Endothelial cell of umbilical vein (primary cell): ENCODE results near the gene ATRNL1. TPM values are rescaled to one million over a fixed set of nuclear protein-coding genes. Genes with fewer than 3 reads are reported as not detected.

Experiments used
- BruUV-seq: library from RNA; stranded (reverse); fragments of 400-500 nt; replicated peaks from 2 replicates; lab custom pipeline; 2021; lab: Mats Ljungman, UMichigan
- CTCF ChIA-PET: fragments of 300-600, 350-600 bp; sonication (Branson Sonifier 250); formaldehyde crosslinking; loops from one replicate; lab custom pipeline; 2021; ENCODE audit warnings: antibody characterized with exemption, inconsistent platforms; lab: Charles Lee
- POLR2A ChIA-PET: fragments of 300-600, 350-600 bp; sonication (Branson Sonifier 250); formaldehyde crosslinking; loops from one replicate; lab custom pipeline; 2021; ENCODE audit warnings: antibody characterized with exemption, inconsistent platforms; lab: Charles Lee
- DNase-seq: peaks from one replicate; pipeline ENCODE4 v3.0.0-alpha.2; 2011; ENCODE audit warnings: low read depth, low spot score
- FAIRE-seq: peaks from 2 replicates; lab custom pipeline; 2011; peaks lifted over from hg19 to GRCh38; lab: Jason Lieb, UNC
- H2AFZ ChIP-seq: 2 replicates; pipeline ENCODE4 v1.6.0; 2012; ENCODE audit warnings: low read depth, low read length, control low read depth, inconsistent platforms
- H3K27ac ChIP-seq: 2 replicates; pipeline ENCODE4 v1.5.1; 2011; ENCODE audit warnings: low read depth, mild to moderate bottlenecking, control low read depth, low read length, moderate library complexity; ENCODE audit not compliant: insufficient read depth
- H3K27me3 ChIP-seq, 2 experiments: 2 replicates each; pipeline versions ENCODE4 v1.6.0 to v1.6.1; 2011; ENCODE audit warnings: low read length in 2 of 2, mixed read lengths in 1 of 2; ENCODE audit not compliant: control insufficient read depth in 2 of 2, insufficient read depth in 2 of 2
- H3K36me3 ChIP-seq, 2 experiments: 2 replicates in 1 of 2; 3 replicates in 1 of 2; pipeline ENCODE4 v1.5.1; 2011; ENCODE audit warnings: low read length in 2 of 2, mild to moderate bottlenecking in 1 of 2, moderate library complexity in 1 of 2; ENCODE audit not compliant: control insufficient read depth in 2 of 2, insufficient read depth in 2 of 2; ENCODE audit errors: extremely low read depth in 1 of 2
- H3K4me1 ChIP-seq: 3 replicates; pipeline ENCODE4 v1.5.1; 2011; ENCODE audit warnings: mild to moderate bottlenecking, low read length; ENCODE audit not compliant: control insufficient read depth, insufficient read depth; ENCODE audit errors: extremely low read depth
- H3K4me2 ChIP-seq: 2 replicates; pipeline ENCODE4 v1.6.1; 2011; ENCODE audit warnings: low read length, control low read depth, mixed read lengths; ENCODE audit not compliant: insufficient read depth
- H3K4me3 ChIP-seq, 3 experiments: fragments of 200-600 bp in 1 of 3; sonication (generic), shearing (Covaris generic) in 1 of 3; replicated peaks in 1 of 3; 2 replicates each; pipeline ENCODE4 v1.5.1; 2011 to 2016; ENCODE audit warnings: control low read depth in 3 of 3, low read length in 3 of 3, mild to moderate bottlenecking in 2 of 3, inconsistent platforms in 1 of 3, low read depth in 1 of 3, moderate library complexity in 1 of 3; ENCODE audit not compliant: insufficient read depth in 1 of 3
- H3K79me2 ChIP-seq: 2 replicates; pipeline ENCODE4 v1.6.0; 2012; ENCODE audit warnings: low read length, inconsistent platforms; ENCODE audit not compliant: control insufficient read depth, insufficient read depth
- H3K9ac ChIP-seq: replicated peaks from 2 replicates; pipeline ENCODE3; 2011; ENCODE audit warnings: low read length, control low read depth; ENCODE audit not compliant: insufficient read depth; ENCODE audit errors: extremely low read depth
- H3K9me1 ChIP-seq: replicated peaks from 3 replicates; pipeline ENCODE4 v1.6.0; 2011; ENCODE audit warnings: mild to moderate bottlenecking, low read length; ENCODE audit not compliant: control insufficient read depth, insufficient read depth; ENCODE audit errors: extremely low read depth
- H3K9me3 ChIP-seq: replicated peaks from 2 replicates; pipeline ENCODE4 v1.5.1; 2012; ENCODE audit warnings: low read length, inconsistent platforms; ENCODE audit not compliant: control insufficient read depth, insufficient read depth
- H4K20me1 ChIP-seq: replicated peaks from 2 replicates; pipeline ENCODE3; 2011; ENCODE audit warnings: mild to moderate bottlenecking, low read length; ENCODE audit not compliant: control insufficient read depth, insufficient read depth; ENCODE audit errors: extremely low read depth
- EZH2 ChIP-seq: IDR thresholded peaks from 2 replicates; pipeline ENCODE4 v1.6.1; 2012; ENCODE audit warnings: borderline replicate concordance, low read depth, mild to moderate bottlenecking, moderate library complexity, low read length, inconsistent platforms; ENCODE audit not compliant: severe bottlenecking
- FOS ChIP-seq: IDR thresholded peaks from 2 replicates; pipeline ENCODE4 v1.6.1; 2011; ENCODE audit warnings: mild to moderate bottlenecking, low read length, moderate library complexity, borderline replicate concordance; ENCODE audit not compliant: insufficient read depth
- GATA2 ChIP-seq: IDR thresholded peaks from 2 replicates; pipeline ENCODE4 v1.7.0; 2011; ENCODE audit warnings: low read depth, mild to moderate bottlenecking, moderate library complexity, mixed read lengths, low read length; ENCODE audit not compliant: insufficient read length, insufficient read depth
- JUN ChIP-seq: IDR thresholded peaks from 2 replicates; pipeline ENCODE4 v1.6.1; 2011; ENCODE audit warnings: borderline replicate concordance, low read depth; ENCODE audit not compliant: insufficient read length, insufficient read depth
- MYC ChIP-seq: IDR thresholded peaks from one replicate; pipeline ENCODE4 v1.6.1; 2011; ENCODE audit warnings: mild to moderate bottlenecking, low read depth, low read length
- POLR2A ChIP-seq: IDR thresholded peaks from 2 replicates; pipeline ENCODE4 v1.6.1; 2012; ENCODE audit warnings: low read depth, mild to moderate bottlenecking, control low read depth, low read length
- POLR2AphosphoS5 ChIP-seq: IDR thresholded peaks from 2 replicates; pipeline ENCODE4 v1.6.1; 2012; ENCODE audit warnings: low read depth, mild to moderate bottlenecking, control low read depth, low read length, moderate library complexity; ENCODE audit not compliant: insufficient read depth
- dilution Hi-C: fragments of 300-500 bp; cut with MboI; formaldehyde crosslinking; loops from one replicate; pipeline ENCODE4 v1.15.0; 2019; ENCODE audit warnings: low sequenced_read_pairs; ENCODE audit not compliant: extremely low pct_ligation_motif_present
- intact Hi-C: fragments of 100-400 bp; cut with micrococcal nuclease; formaldehyde crosslinking; loops from one replicate; pipeline ENCODE4 v1.10.0; 2022
- polyA plus RNA-seq, 4 experiments: library from polyadenylated mRNA; depleted of rRNA in 3 of 4; stranded (reverse) in 3 of 4; unstranded in 1 of 4; fragments of >200 nt; gene quantifications; 2 replicates each; pipeline versions ENCODE4 v1.2.1 to v1.2.3, GENCODE V29; 2011 to 2012; ENCODE audit warnings: missing spikeins in 1 of 4
- total RNA-seq: library from RNA; stranded (reverse); gene quantifications from 2 replicates; pipeline ENCODE4 v1.2.3, GENCODE V29; 2021
- TF ChIP-seq, protein P1 (sequence below), 2 donors: IDR thresholded peaks; 1 replicate in 1 of 2; 2 replicates in 1 of 2; pipeline ENCODE4 v1.5.1; 2011; ENCODE audit warnings: low read length in 2 of 2, mild to moderate bottlenecking in 2 of 2, moderate library complexity in 2 of 2, control low read depth in 1 of 2, inconsistent platforms in 1 of 2, low read depth in 1 of 2; ENCODE audit not compliant: insufficient read depth in 1 of 2; ENCODE audit errors: extremely low read depth in 1 of 2
- TF ChIP-seq, protein P2 (sequence below): IDR thresholded peaks from 2 replicates; pipeline ENCODE4 v1.6.1; 2011; ENCODE audit not compliant: insufficient read depth, insufficient read length

The ATRNL1 gene
- total and polyA plus RNA-seq, 2 donors (not counting 3 experiments of a cell fraction or from before 2014, with no cell fraction given) = not detected

DNA sequence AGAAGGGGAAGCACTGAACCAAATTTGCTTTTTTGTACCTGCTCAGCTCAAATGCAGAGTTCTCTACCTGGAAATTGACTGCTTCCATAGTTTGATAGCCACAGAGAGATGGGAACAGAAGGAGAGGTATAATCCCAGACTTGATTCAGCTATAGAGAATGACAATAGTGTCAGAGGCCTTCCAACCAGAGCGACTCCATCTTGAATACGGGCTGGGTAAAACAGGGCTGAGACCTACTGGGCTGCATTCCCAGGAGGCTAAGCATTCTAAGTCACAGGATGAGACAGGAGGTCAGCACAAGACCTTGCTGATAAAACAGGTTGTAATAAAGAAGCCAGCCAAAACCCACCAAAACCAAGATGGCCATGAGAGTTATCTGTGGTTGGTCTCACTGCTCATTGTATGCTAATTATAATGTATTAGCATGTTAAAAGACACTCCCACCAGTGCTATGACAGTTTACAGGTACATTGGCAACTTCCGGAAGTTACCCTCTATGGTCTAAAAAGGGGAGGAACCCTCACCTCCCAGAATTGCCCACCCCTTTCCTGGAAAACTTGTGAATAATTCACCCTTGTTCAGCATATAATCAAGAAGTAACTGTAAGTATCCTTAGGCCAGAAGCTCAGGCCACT is 42.7 kb upstream of the ATRNL1 start:
- Histone ChIP-seq H3K27ac (no peak overlapping the region), H3K4me2 (no peak overlapping the region), H3K36me3 (no peaks in the 10 kb centered on the region), H2AFZ (no peak overlapping the region), H3K9ac (no peak overlapping the region), H3K4me1 (no peaks in the 10 kb centered on the region), H4K20me1 (no peaks in the 10 kb centered on the region), H3K27me3 (peaks cover 2 to 3% of the 10 kb centered on the region in 2 experiments), H3K9me3 (no peaks in the 10 kb centered on the region), H3K79me2 (no peaks in the 10 kb centered on the region), H3K4me3 (no peak overlapping the region), H3K9me1 (no peaks in the 10 kb centered on the region)
- TF ChIP-seq, protein P1, sequence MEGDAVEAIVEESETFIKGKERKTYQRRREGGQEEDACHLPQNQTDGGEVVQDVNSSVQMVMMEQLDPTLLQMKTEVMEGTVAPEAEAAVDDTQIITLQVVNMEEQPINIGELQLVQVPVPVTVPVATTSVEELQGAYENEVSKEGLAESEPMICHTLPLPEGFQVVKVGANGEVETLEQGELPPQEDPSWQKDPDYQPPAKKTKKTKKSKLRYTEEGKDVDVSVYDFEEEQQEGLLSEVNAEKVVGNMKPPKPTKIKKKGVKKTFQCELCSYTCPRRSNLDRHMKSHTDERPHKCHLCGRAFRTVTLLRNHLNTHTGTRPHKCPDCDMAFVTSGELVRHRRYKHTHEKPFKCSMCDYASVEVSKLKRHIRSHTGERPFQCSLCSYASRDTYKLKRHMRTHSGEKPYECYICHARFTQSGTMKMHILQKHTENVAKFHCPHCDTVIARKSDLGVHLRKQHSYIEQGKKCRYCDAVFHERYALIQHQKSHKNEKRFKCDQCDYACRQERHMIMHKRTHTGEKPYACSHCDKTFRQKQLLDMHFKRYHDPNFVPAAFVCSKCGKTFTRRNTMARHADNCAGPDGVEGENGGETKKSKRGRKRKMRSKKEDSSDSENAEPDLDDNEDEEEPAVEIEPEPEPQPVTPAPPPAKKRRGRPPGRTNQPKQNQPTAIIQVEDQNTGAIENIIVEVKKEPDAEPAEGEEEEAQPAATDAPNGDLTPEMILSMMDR (IDR thresholded peaks at IDR 0.05; ENCODE audit: extremely low read depth in 1 of 2, insufficient read depth in 1 of 2, low read depth in 1 of 2, low read length in 2 of 2) = no peak
- TF ChIP-seq, protein P2, sequence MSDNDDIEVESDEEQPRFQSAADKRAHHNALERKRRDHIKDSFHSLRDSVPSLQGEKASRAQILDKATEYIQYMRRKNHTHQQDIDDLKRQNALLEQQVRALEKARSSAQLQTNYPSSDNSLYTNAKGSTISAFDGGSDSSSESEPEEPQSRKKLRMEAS = no peak
- TF ChIP-seq EZH2 (no peak), POLR2A (no peak), JUN (no peak), GATA2 (no peak), MYC (no peak), FOS (no peak), POLR2AphosphoS5 (no peak)
- BruUV-seq = no TSS peak
- dilution Hi-C loops = no loop called here
- intact Hi-C loops = no loop called here
- FAIRE-seq = no peak
- ChIA-PET CTCF (interaction anchor here (0.6 kb wide), 1 partner anchor 883 kb away, joined by 3 read pairs; no protein-coding TSS in a partner anchor), POLR2A (no interaction called here)
- DNase-seq = no peak
